EL (cell line): ENCODE results near the gene FLYWCH1.

Experiments
- DNase-seq: peaks from one replicate; pipeline ENCODE4 v3.0.0-alpha.2; 2016

Gene FLYWCH1

GRCh38 chr16:2970563-2970962, 58.8 kb downstream of the FLYWCH1 start:
- no peak for DNase-seq

- DNase-seq = no peak
Measured at GRCh38 chr16:2971134-2971984, 59.6 kb downstream of the FLYWCH1 start.

GRCh38 chr16:2971985-2972784, 60.5 kb downstream of the FLYWCH1 start:
- no peak for DNase-seq

- no peak for DNase-seq
Measured at GRCh38 chr16:2973093-2973492, 61.4 kb downstream of the FLYWCH1 start.

- no peak for DNase-seq
Measured at GRCh38 chr16:2973605-2974318, 62.0 kb downstream of the FLYWCH1 start.

- no peak for DNase-seq
Measured at GRCh38 chr16:2974319-2975056, 62.8 kb downstream of the FLYWCH1 start.

GRCh38 chr16:2975161-2975795, 63.5 kb downstream of the FLYWCH1 start:
- no peak for DNase-seq

- no peak for DNase-seq
Measured at GRCh38 chr16:2976201-2976600, 64.5 kb downstream of the FLYWCH1 start.

GRCh38 chr16:2976673-2977072, 64.9 kb downstream of the FLYWCH1 start:
- no peak for DNase-seq

- DNase-seq = no peak
Measured at GRCh38 chr16:2977440-2977839, 65.7 kb downstream of the FLYWCH1 start.

- peak; percentile 45 for DNase-seq
Measured at GRCh38 chr16:2979669-2980226, 68.0 kb downstream of the FLYWCH1 start.

- peak; percentile 87 for DNase-seq
Measured at GRCh38 chr16:2980227-2981176, 68.8 kb downstream of the FLYWCH1 start, which contains the start of gene PKMYT1. TSS of gene PKMYT1 (minus strand) at chr16:2980446. CDS start at chr16:2979657, 789 bp downstream.

GRCh38 chr16:2981177-2981898, 69.6 kb downstream of the FLYWCH1 start:
- no peak for DNase-seq

GRCh38 chr16:2981899-2982250, 70.1 kb downstream of the FLYWCH1 start:
- DNase-seq = no peak

GRCh38 chr16:2982402-2982801, 70.7 kb downstream of the FLYWCH1 start:
- no peak for DNase-seq

GRCh38 chr16:2983706-2984136, 72.0 kb downstream of the FLYWCH1 start:
- DNase-seq = peak; percentile 83

GRCh38 chr16:2985462-2985861, 73.7 kb downstream of the FLYWCH1 start:
- no peak for DNase-seq

GRCh38 chr16:2985893-2986355, 74.2 kb downstream of the FLYWCH1 start:
- DNase-seq = no peak

GRCh38 chr16:2986623-2987188, 75.0 kb downstream of the FLYWCH1 start:
- DNase-seq = no peak
